Gastrocnemius medialis (tissue), 4 donors: ENCODE results near the gene PBX2. TPM values are rescaled to one million over a fixed set of nuclear protein-coding genes. Genes with fewer than 3 reads are reported as not detected.

Experiments used
- ATAC-seq, 2 donors: fragments of 150-250 bp; one replicate each; pipeline ENCODE4 v1.9.1; 2016
- DNase-seq, 2 donors: peaks; one replicate each; pipeline ENCODE4 v3.0.0-alpha.2; 2019
- H3K27ac ChIP-seq, 4 donors: fragments of 200-600 bp; sonication (generic); 1 replicate in 1 of 4; 2 replicates in 3 of 4; pipeline ENCODE4 v1.5.1; 2016 to 2018; ENCODE audit warnings: mild to moderate bottlenecking in 2 of 4, moderate library complexity in 1 of 4
- H3K27me3 ChIP-seq, 3 donors: fragments of 200-600 bp; sonication (generic) in 2 of 3; 1 replicate in 1 of 3; 2 replicates in 2 of 3; pipeline versions ENCODE4 v1.5.1 to v1.6.0; 2016 to 2019; ENCODE audit warnings: mild to moderate bottlenecking in 1 of 3, moderate library complexity in 1 of 3
- H3K36me3 ChIP-seq, 2 donors: fragments of 200-600 bp; sonication (generic) in 1 of 2; one replicate each; pipeline ENCODE4 v1.5.1; 2017 to 2018
- H3K4me1 ChIP-seq, 2 donors: fragments of 200-600 bp; sonication (generic) in 1 of 2; one replicate each; pipeline ENCODE4 v1.5.1; 2016 to 2017; ENCODE audit warnings: mild to moderate bottlenecking in 2 of 2
- H3K4me3 ChIP-seq, 4 donors: fragments of 200-600 bp; sonication (generic) in 3 of 4; 1 replicate in 1 of 4; 2 replicates in 3 of 4; pipeline ENCODE4 v1.5.1; 2016 to 2019; ENCODE audit warnings: mild to moderate bottlenecking in 2 of 4
- H3K9me3 ChIP-seq, 3 donors: fragments of 200-600 bp; sonication (generic) in 2 of 3; 1 replicate in 1 of 3; 2 replicates in 2 of 3; pipeline ENCODE4 v1.5.1; 2016 to 2019
- POLR2A ChIP-seq, 2 donors: fragments of 450-650 bp; IDR thresholded peaks; one replicate each; pipeline ENCODE4 v1.6.1; 2017; ENCODE audit warnings: antibody characterized with exemption in 2 of 2, mild to moderate bottlenecking in 2 of 2, moderate library complexity in 2 of 2
- in situ Hi-C, 4 donors: fragments of 200-750 bp; cut with MboI; loops; one replicate each; pipeline versions ENCODE4 v1.15.0 to v1.8.0; 2017; ENCODE audit warnings: low sequenced_read_pairs in 4 of 4
- intact Hi-C: fragments of 100-400 bp; cut with DNase I; formaldehyde crosslinking; loops from one replicate; pipeline ENCODE4 v1.15.1; 2023; ENCODE audit warnings: low total_unique reads
- total RNA-seq, 4 donors: library from RNA; depleted of rRNA; stranded (reverse); fragments of >200 nt; gene quantifications; one replicate each; pipeline versions ENCODE4 v1.1.0 to v1.2.3, GENCODE V29; 2016
- TF ChIP-seq, protein P1 (sequence below), 5 experiments: fragments of 450-650 bp in 3 of 5; fragments of 200-600 bp in 2 of 5; sonication (generic) in 2 of 5; IDR thresholded peaks in 4 of 5; conservative IDR thresholded peaks in 1 of 5; 1 replicate in 4 of 5; 2 replicates in 1 of 5; pipeline ENCODE4 v1.5.1; 2016 to 2019; ENCODE audit warnings: antibody characterized with exemption in 5 of 5, mild to moderate bottlenecking in 3 of 5, moderate library complexity in 3 of 5

PBX2 gene
- total RNA-seq, 4 donors from 2014 or later = 24.3 to 37.6 (median 33.6) TPM

- DNase-seq (no peak), ATAC-seq (no peak)
- TF ChIP-seq, protein P1, sequence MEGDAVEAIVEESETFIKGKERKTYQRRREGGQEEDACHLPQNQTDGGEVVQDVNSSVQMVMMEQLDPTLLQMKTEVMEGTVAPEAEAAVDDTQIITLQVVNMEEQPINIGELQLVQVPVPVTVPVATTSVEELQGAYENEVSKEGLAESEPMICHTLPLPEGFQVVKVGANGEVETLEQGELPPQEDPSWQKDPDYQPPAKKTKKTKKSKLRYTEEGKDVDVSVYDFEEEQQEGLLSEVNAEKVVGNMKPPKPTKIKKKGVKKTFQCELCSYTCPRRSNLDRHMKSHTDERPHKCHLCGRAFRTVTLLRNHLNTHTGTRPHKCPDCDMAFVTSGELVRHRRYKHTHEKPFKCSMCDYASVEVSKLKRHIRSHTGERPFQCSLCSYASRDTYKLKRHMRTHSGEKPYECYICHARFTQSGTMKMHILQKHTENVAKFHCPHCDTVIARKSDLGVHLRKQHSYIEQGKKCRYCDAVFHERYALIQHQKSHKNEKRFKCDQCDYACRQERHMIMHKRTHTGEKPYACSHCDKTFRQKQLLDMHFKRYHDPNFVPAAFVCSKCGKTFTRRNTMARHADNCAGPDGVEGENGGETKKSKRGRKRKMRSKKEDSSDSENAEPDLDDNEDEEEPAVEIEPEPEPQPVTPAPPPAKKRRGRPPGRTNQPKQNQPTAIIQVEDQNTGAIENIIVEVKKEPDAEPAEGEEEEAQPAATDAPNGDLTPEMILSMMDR (IDR thresholded peaks at IDR 0.05 in 4 of 5, conservative IDR thresholded peaks at IDR 0.05 in 1 of 5) = no peak
- no peak for TF ChIP-seq POLR2A (IDR thresholded peaks at IDR 0.05)
- H3K36me3 ChIP-seq = peaks cover 0 to 24% of the 10 kb centered on the region in 2 donors
- intact Hi-C loops = no loop called here
- no peak overlapping the region for H3K4me3 ChIP-seq
- H3K27me3 ChIP-seq = no peaks in the 10 kb centered on the region
- H3K9me3 ChIP-seq = no peaks in the 10 kb centered on the region
- in situ Hi-C loops = loop anchor here in 3 of 4 donors (25.0 kb wide), 6 partner anchors 221 to 1571 kb away; partner anchors contain the start of genes BRD2 (in 3 of the 3), HLA-DMA (in 3 of the 3), APOM (in 2 of the 3) and BAG6 (in 2 of the 3)
- peaks cover 31 to 51% of the 10 kb centered on the region in 2 donors for H3K4me1 ChIP-seq
- H3K27ac ChIP-seq = peak overlapping the region; percentile 62 to 99 (median 83)
Observed at GRCh38 chr6:32183030-32183429, 7.0 kb downstream of the PBX2 start.

DNA sequence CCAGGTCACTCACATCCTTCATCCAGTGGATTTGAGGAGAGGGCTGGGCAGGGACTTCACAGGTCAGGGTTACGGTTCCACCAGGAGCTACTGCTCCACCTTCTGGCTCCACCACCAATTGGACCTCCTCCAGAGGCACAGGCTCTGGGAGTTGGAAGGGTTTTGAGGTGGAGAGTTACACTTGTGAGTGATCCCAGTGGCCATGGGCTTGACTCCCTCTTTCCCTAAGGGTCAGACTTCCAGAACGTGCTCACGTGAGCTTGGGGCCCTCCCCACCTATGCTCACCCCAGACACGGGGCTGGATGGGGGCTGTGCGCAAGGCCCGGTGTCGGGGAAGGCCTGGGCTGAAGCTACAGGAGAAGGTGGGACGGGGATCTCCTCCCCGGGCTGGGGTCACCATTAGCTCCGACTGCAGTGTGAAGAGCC is 7.4 kb downstream of the PBX2 start:
- intact Hi-C loops = no loop called here
- Histone ChIP-seq H3K27ac (peak overlapping the region; percentile 62 to 99 (median 83)), H3K4me1 (peaks cover 31 to 51% of the 10 kb centered on the region in 2 donors), H3K27me3 (no peaks in the 10 kb centered on the region), H3K9me3 (no peaks in the 10 kb centered on the region), H3K4me3 (no peak overlapping the region), H3K36me3 (peaks cover 0 to 24% of the 10 kb centered on the region in 2 donors)
- TF ChIP-seq, protein P1 (IDR thresholded peaks at IDR 0.05 in 4 of 5, conservative IDR thresholded peaks at IDR 0.05 in 1 of 5) = no peak
- TF ChIP-seq POLR2A (IDR thresholded peaks at IDR 0.05) = no peak
- in situ Hi-C loops = loop anchor here in 3 of 4 donors (25.0 kb wide), 6 partner anchors 220 to 1570 kb away; partner anchors contain the start of genes BRD2 (in 3 of the 3), HLA-DMA (in 3 of the 3), APOM (in 2 of the 3) and BAG6 (in 2 of the 3)
- ATAC-seq = no peak
- DNase-seq = no peak

- intact Hi-C loops (no loop called here), in situ Hi-C loops (loop anchor here in 3 of 4 donors (25.0 kb wide), 6 partner anchors 220 to 1570 kb away; partner anchors contain the start of genes BRD2 (in 3 of the 3), HLA-DMA (in 3 of the 3), APOM (in 2 of the 3) and BAG6 (in 2 of the 3))
- Histone ChIP-seq H3K9me3 (no peaks in the 10 kb centered on the region), H3K27me3 (no peaks in the 10 kb centered on the region), H3K4me3 (no peak overlapping the region), H3K36me3 (peaks cover 0 to 22% of the 10 kb centered on the region in 2 donors), H3K27ac (peak overlapping the region; percentile 62 to 99 (median 83)), H3K4me1 (peaks cover 32 to 54% of the 10 kb centered on the region in 2 donors)
- ATAC-seq (no peak), DNase-seq (no peak)
- TF ChIP-seq, protein P1 (IDR thresholded peaks at IDR 0.05 in 4 of 5, conservative IDR thresholded peaks at IDR 0.05 in 1 of 5) = no peak
- no peak for TF ChIP-seq POLR2A (IDR thresholded peaks at IDR 0.05)
Observed at GRCh38 chr6:32181915-32182529, 8.0 kb downstream of the PBX2 start.

DNA sequence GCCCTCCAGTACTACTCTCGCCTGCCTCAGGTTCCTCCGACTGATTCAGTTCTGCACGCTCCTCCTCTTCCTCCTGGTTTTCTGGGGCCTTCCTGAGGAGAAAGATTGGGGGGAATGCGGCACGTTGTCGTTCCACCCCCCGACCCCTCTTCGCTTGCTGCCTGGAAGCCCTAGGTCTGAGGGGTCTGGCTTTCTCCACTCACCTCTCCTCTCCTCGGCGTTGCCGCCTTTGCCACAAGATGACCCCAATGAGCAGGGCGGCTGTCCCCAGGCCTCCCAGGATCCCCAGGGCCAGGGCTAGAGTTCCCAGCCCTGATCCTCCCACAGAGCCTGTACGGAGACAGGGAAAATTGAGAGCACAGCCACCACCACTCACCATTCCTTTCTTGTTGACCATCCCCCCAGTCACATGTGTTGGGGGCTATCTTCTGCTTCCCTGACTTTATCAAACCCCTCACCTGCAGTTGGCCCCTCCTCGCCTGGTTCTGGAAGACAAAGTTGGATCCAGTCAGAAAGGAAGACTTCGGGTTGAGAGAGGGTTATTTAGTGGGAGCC is 8.8 kb downstream of the PBX2 start:
- peak overlapping the region in 3 of 4 donors; percentile 4 to 84 (median 62) for H3K27ac ChIP-seq
- peaks cover 37 to 54% of the 10 kb centered on the region in 2 donors for H3K4me1 ChIP-seq

More for the DNA sequence above, 8.8 kb downstream of the PBX2 start:
- intact Hi-C loops (no loop called here), in situ Hi-C loops (loop anchor here in 3 of 4 donors (25.0 kb wide), 6 partner anchors 219 to 1569 kb away; partner anchors contain the start of genes BRD2 (in 3 of the 3), HLA-DMA (in 3 of the 3), APOM (in 2 of the 3) and BAG6 (in 2 of the 3))
- TF ChIP-seq, protein P1 (IDR thresholded peaks at IDR 0.05 in 4 of 5, conservative IDR thresholded peaks at IDR 0.05 in 1 of 5) = no peak
- TF ChIP-seq POLR2A (IDR thresholded peaks at IDR 0.05) = no peak
- H3K36me3 ChIP-seq = peaks cover 0 to 19% of the 10 kb centered on the region in 2 donors
- ATAC-seq (no peak), DNase-seq (no peak)
- H3K27me3 ChIP-seq = no peaks in the 10 kb centered on the region
- no peaks in the 10 kb centered on the region for H3K9me3 ChIP-seq
- H3K4me3 ChIP-seq = no peak overlapping the region
